GM12878 (cell line): ENCODE results near the gene PACS1. TPM values are rescaled to one million over a fixed set of nuclear protein-coding genes. Genes with fewer than 3 reads are reported as not detected.

Experiments used
- ATAC-seq: fragments of 200-7000 bp; cut with Tn5 transposase; 3 replicates; pipeline ENCODE4 v1.9.1; 2020; ENCODE audit warnings: mild to moderate bottlenecking, moderate library complexity
- BruUV-seq: library from RNA; stranded (reverse); fragments of 400-500 nt; replicated peaks from 2 replicates; lab custom pipeline; 2021; lab: Mats Ljungman, UMichigan
- CTCF ChIA-PET: fragments of 300-600 bp; sonication (Branson Sonifier 250); formaldehyde crosslinking; extraction: SDS; loops from one replicate; lab custom pipeline; 2021; ENCODE audit warnings: inconsistent platforms; lab: Yijun Ruan, JAX
- POLR2A ChIA-PET: fragments of 350-600 bp; formaldehyde crosslinking; extraction: SDS; loops from one replicate; lab custom pipeline; 2021; ENCODE audit warnings: inconsistent platforms; lab: Charles Lee
- RAD21 ChIA-PET: fragments of 300-600 bp; sonication (Branson Sonifier 250); formaldehyde crosslinking; loops from one replicate; lab custom pipeline; 2023; ENCODE audit warnings: antibody characterized with exemption; ENCODE audit not compliant: unreplicated experiment; lab: Charles Lee
- SMC1A ChIA-PET: fragments of 300-600 bp; sonication (Branson Sonifier 250); formaldehyde crosslinking; loops from one replicate; lab custom pipeline; 2023; ENCODE audit not compliant: unreplicated experiment, uncharacterized antibody; lab: Charles Lee
- DNase-seq: peaks from one replicate; pipeline ENCODE4 v3.0.0-alpha.2; 2011; ENCODE audit warnings: low read depth, low spot score
- FAIRE-seq: peaks from 3 replicates; lab custom pipeline; 2011; peaks lifted over from hg19 to GRCh38; lab: Jason Lieb, UNC
- H2AFZ ChIP-seq: 2 replicates; pipeline ENCODE4 v1.6.0; 2011; ENCODE audit warnings: low read depth, low read length, control low read depth; ENCODE audit not compliant: control insufficient read depth
- H3K27ac ChIP-seq: 2 replicates; pipeline ENCODE4 v1.5.1; 2011; ENCODE audit warnings: control low read depth; ENCODE audit not compliant: control insufficient read depth, insufficient read depth
- H3K27me3 ChIP-seq, 2 experiments: replicated peaks in 1 of 2; 2 replicates each; pipeline versions ENCODE4 v1.6.0 to v1.6.1; 2011; ENCODE audit warnings: low read length in 1 of 2; ENCODE audit not compliant: control insufficient read depth in 2 of 2, insufficient read depth in 2 of 2
- H3K36me3 ChIP-seq, 2 experiments: 2 replicates each; pipeline ENCODE4 v1.5.1; 2011; ENCODE audit warnings: low read length in 1 of 2; ENCODE audit not compliant: control insufficient read depth in 2 of 2, insufficient read depth in 2 of 2
- H3K4me1 ChIP-seq: 2 replicates; pipeline ENCODE4 v1.6.1; 2011; ENCODE audit warnings: mild to moderate bottlenecking, low read length, moderate library complexity, mixed read lengths; ENCODE audit not compliant: control insufficient read depth, insufficient read depth
- H3K4me2 ChIP-seq: 2 replicates; pipeline ENCODE4 v1.6.0; 2011; ENCODE audit warnings: control low read depth; ENCODE audit not compliant: control insufficient read depth, insufficient read depth
- H3K4me3 ChIP-seq: fragments of 200-600 bp; sonication (generic); 2 replicates; pipeline ENCODE4 v1.5.1; 2016
- H3K79me2 ChIP-seq: 2 replicates; pipeline ENCODE4 v1.6.0; 2011; ENCODE audit warnings: low read length; ENCODE audit not compliant: control insufficient read depth, insufficient read depth
- H3K9ac ChIP-seq: 2 replicates; pipeline ENCODE4 v1.8.0; 2011; ENCODE audit warnings: low read length, control low read depth, mixed read lengths; ENCODE audit not compliant: control insufficient read depth, insufficient read depth
- H3K9me3 ChIP-seq: replicated peaks from 3 replicates; pipeline ENCODE4 v1.5.1; 2011; ENCODE audit warnings: mild to moderate bottlenecking, low read length; ENCODE audit not compliant: control insufficient read depth, insufficient read depth
- H4K20me1 ChIP-seq: 2 replicates; pipeline ENCODE4 v1.6.0; 2011; ENCODE audit not compliant: control insufficient read depth, insufficient read depth
- ATF3 ChIP-seq: IDR thresholded peaks from 2 replicates; pipeline ENCODE4 v1.6.1; 2011; ENCODE audit warnings: low read depth, mild to moderate bottlenecking, low read length, moderate library complexity, borderline replicate concordance; ENCODE audit errors: extremely low read depth
- BHLHE40 ChIP-seq, 2 experiments: fragments of 450-650 bp in 1 of 2; IDR thresholded peaks; 2 replicates each; pipeline ENCODE4 v1.6.1; 2011 to 2017; ENCODE audit warnings: low read depth in 2 of 2, borderline replicate concordance in 1 of 2, improper control_type of control experiment in 1 of 2, low read length in 1 of 2, mild to moderate bottlenecking in 1 of 2
- BRCA1 ChIP-seq: IDR thresholded peaks from 2 replicates; pipeline ENCODE4 v1.6.1; 2011; ENCODE audit warnings: low read depth, low read length, improper control_type of control experiment
- GABPA ChIP-seq: IDR thresholded peaks from 2 replicates; pipeline ENCODE4 v1.6.1; 2014; ENCODE audit warnings: antibody characterized with exemption, low read depth, mild to moderate bottlenecking, inconsistent platforms
- HSF1 ChIP-seq: fragments of 150-350 bp; IDR thresholded peaks from 2 replicates; pipeline ENCODE4 v1.6.1; 2014; ENCODE audit warnings: mild to moderate bottlenecking, low read depth, low read length
- MXI1 ChIP-seq: fragments of 150-350 bp; IDR thresholded peaks from 2 replicates; pipeline ENCODE4 v1.6.1; 2011; ENCODE audit warnings: low read depth, mild to moderate bottlenecking, inconsistent platforms, low read length, improper control_type of control experiment
- NFXL1 ChIP-seq: fragments of 450-650 bp; IDR thresholded peaks from 2 replicates; pipeline ENCODE4 v1.6.1; 2017; ENCODE audit warnings: antibody characterized with exemption, mild to moderate bottlenecking, borderline replicate concordance
- PKNOX1 ChIP-seq: fragments of 450-650 bp; IDR thresholded peaks from 2 replicates; pipeline ENCODE4 v1.6.1; 2016; ENCODE audit warnings: mild to moderate bottlenecking
- ZBTB40 ChIP-seq: fragments of 450-650 bp; IDR thresholded peaks from 2 replicates; pipeline ENCODE4 v1.6.1; 2016; ENCODE audit warnings: mild to moderate bottlenecking, moderate library complexity, borderline replicate concordance
- ZSCAN29 ChIP-seq: fragments of 450-650 bp; IDR thresholded peaks from 2 replicates; pipeline ENCODE4 v1.6.1; 2017; ENCODE audit warnings: mild to moderate bottlenecking, moderate library complexity
- WGBS: methylation state at CpG from one replicate; pipeline ENCODE4 v1.1.6; 2016; ENCODE audit warnings: low lambda C conversion rate; ENCODE audit not compliant: insufficient replicate concordance, insufficient coverage; ENCODE audit errors: missing lambda C conversion rate; 5-methylcytosine and 5-hydroxymethylcytosine counted together
- in situ Hi-C: fragments of 300-500 bp; cut with MboI; formaldehyde crosslinking; loops from 9 replicates; pipeline ENCODE4 v1.14.3; 2018; ENCODE audit warnings: mixed read lengths
- intact Hi-C: fragments of 100-400 bp; cut with micrococcal nuclease; formaldehyde crosslinking; loops from one replicate; pipeline ENCODE4 v1.14.2; 2022; ENCODE audit not compliant: unreplicated experiment
- polyA plus RNA-seq, 11 experiments: library from polyadenylated mRNA; depleted of rRNA in 4 of 11; unstranded in 6 of 11; stranded (reverse) in 5 of 11; fragments of >200 nt; fragmentation: Nextera tagmentation in 4 of 11; fragmentation: Illumina TruSeq in 1 of 11; extraction: Ambion mirVana in 4 of 11; extraction: Trizol in 1 of 11; gene quantifications; 1 replicate in 1 of 11; 2 replicates in 10 of 11; pipeline versions ENCODE4 v1.2.1 to v1.2.3, GENCODE V29; 2011 to 2016; ENCODE audit warnings: inconsistent platforms in 2 of 11, missing spikeins in 2 of 11, low read depth in 1 of 11
- total RNA-seq, 4 experiments: library from RNA; depleted of rRNA in 3 of 4; stranded (reverse); fragments of >200 nt in 3 of 4; fragmentation: Illumina TruSeq in 1 of 4; extraction: Trizol in 1 of 4; gene quantifications; 2 replicates each; pipeline versions ENCODE4 v1.2.1 to v1.2.3, GENCODE V29; 2013 to 2021

PACS1 gene
- total and polyA plus RNA-seq, 10 of the 15 experiments (the other 5 are each of a cell fraction or from before 2014, with no cell fraction given) = 1.1 to 74.3 (median 17.9) TPM

GRCh38 chr11:66290330-66290621, 220.2 kb downstream of the PACS1 start:
- peaks cover 12% of the 10 kb centered on the region for H3K79me2 ChIP-seq
- 62% methylated on average over 2 of the region's 2 CpGs for WGBS
- in situ Hi-C loops = no loop called here
- no peaks in the 10 kb centered on the region; the same call in 1 of the 2 replicates for H4K20me1 ChIP-seq
- no peak for ATAC-seq
- BruUV-seq = no TSS peak
- H2AFZ ChIP-seq = no peak overlapping the region
- H3K4me3 ChIP-seq = peak overlapping the region; percentile 79; the same call in 1 of the 2 replicates
- no peak for DNase-seq
- TF ChIP-seq GABPA = no peak
- TF ChIP-seq MXI1 = no peak
- no peak for TF ChIP-seq BHLHE40 (IDR thresholded peaks at IDR 0.05; ENCODE audit: borderline replicate concordance in 1 of 2, low read depth in 2 of 2, low read length in 1 of 2)
- TF ChIP-seq BRCA1 = no peak
- TF ChIP-seq NFXL1 = no peak
- no peak for TF ChIP-seq HSF1
- TF ChIP-seq PKNOX1 = no peak
- no peak for TF ChIP-seq ZBTB40
- TF ChIP-seq ATF3 = no peak
- TF ChIP-seq ZSCAN29 = no peak
- TF ChIP-seq, all 136 proteins: peak for 0
- Histone ChIP-seq H3K4me1 (peaks cover 15% of the 10 kb centered on the region), H3K27ac (no peak overlapping the region), H3K36me3 (no peaks in the 10 kb centered on the region; a peak in 1 of 4 replicates), H3K9me3 (no peaks in the 10 kb centered on the region), H3K4me2 (peak overlapping the region; percentile 92), H3K27me3 (peaks cover 2 to 7% of the 10 kb centered on the region in 2 experiments; a peak in 2 of 4 replicates), H3K9ac (no peak overlapping the region)
- CTCF ChIA-PET = interaction anchor here (2.7 kb wide), 1 partner anchor 68 kb away, joined by 16 read pairs; no protein-coding TSS in a partner anchor
- intact Hi-C loops = no loop called here
- SMC1A ChIA-PET = interaction anchor here (2.5 kb wide), 1 partner anchor 22 kb away, joined by 10 read pairs; no protein-coding TSS in a partner anchor
- POLR2A ChIA-PET = no interaction called here
- RAD21 ChIA-PET = interaction anchor here (1.1 kb wide), 1 partner anchor 21 kb away, joined by 3 read pairs; no protein-coding TSS in a partner anchor
- FAIRE-seq = no peak
